Mesothelial cell of epicardium (in vitro differentiated cells): ENCODE results near the gene FEZF2. TPM values are rescaled to one million over a fixed set of nuclear protein-coding genes. Genes with fewer than 3 reads are reported as not detected.

Source experiments
- DNase-seq, 2 experiments: peaks; one replicate each; pipeline ENCODE4 v3.0.0; 2021; ENCODE audit warnings: low spot score in 2 of 2; ENCODE audit not compliant: unreplicated experiment in 2 of 2
- H3K27ac Mint-ChIP-seq: 2 replicates; pipeline ENCODE4 v1.8.0; 2021; ENCODE audit warnings: mixed read lengths
- H3K27me3 Mint-ChIP-seq: 2 replicates; pipeline ENCODE4 v1.8.0; 2021; ENCODE audit warnings: low read depth, mixed read lengths
- H3K36me3 Mint-ChIP-seq: 2 replicates; pipeline ENCODE4 v1.8.0; 2021; ENCODE audit warnings: mixed read lengths
- H3K4me1 Mint-ChIP-seq: 2 replicates; pipeline ENCODE4 v1.8.0; 2021; ENCODE audit warnings: mixed read lengths
- H3K4me3 Mint-ChIP-seq: 2 replicates; pipeline ENCODE4 v1.8.0; 2021; ENCODE audit warnings: mild to moderate bottlenecking, moderate library complexity, mixed read lengths
- H3K9me3 Mint-ChIP-seq: 2 replicates; pipeline ENCODE4 v1.8.0; 2021; ENCODE audit warnings: mixed read lengths
- CTCF ChIP-seq: fragments of 200-600 bp; sonication (generic); IDR thresholded peaks from one replicate; pipeline ENCODE4 v1.5.0; 2021; ENCODE audit warnings: antibody characterized with exemption; ENCODE audit not compliant: unreplicated experiment
- total RNA-seq: library from RNA; stranded (reverse); gene quantifications from 3 replicates; pipeline ENCODE4 v1.2.1, GENCODE V29; 2021

The FEZF2 gene
- total RNA-seq, 1 donor from 2014 or later: not detected

- no peak for TF ChIP-seq CTCF
- no peaks in the 10 kb centered on the region for H3K4me1 Mint-ChIP-seq
- DNase-seq: no peak
- peaks cover 89% of the 10 kb centered on the region for H3K27me3 Mint-ChIP-seq
- H3K27ac Mint-ChIP-seq: no peak overlapping the region
- H3K9me3 Mint-ChIP-seq: no peaks in the 10 kb centered on the region
- H3K4me3 Mint-ChIP-seq: no peak overlapping the region
- H3K36me3 Mint-ChIP-seq: no peaks in the 10 kb centered on the region
These were observed 13.9 kb upstream of the FEZF2 start for GRCh38 chr3:62387251-62387650.

- H3K4me3 Mint-ChIP-seq: no peak overlapping the region
- H3K4me1 Mint-ChIP-seq: peaks cover 3% of the 10 kb centered on the region
- no peaks in the 10 kb centered on the region for H3K9me3 Mint-ChIP-seq
- TF ChIP-seq CTCF: no peak
- H3K27ac Mint-ChIP-seq: no peak overlapping the region
- H3K36me3 Mint-ChIP-seq: no peaks in the 10 kb centered on the region
- peaks cover 98% of the 10 kb centered on the region for H3K27me3 Mint-ChIP-seq
- DNase-seq: no peak
These were observed 6.0 kb upstream of the FEZF2 start for GRCh38 chr3:62379321-62379798.

DNA sequence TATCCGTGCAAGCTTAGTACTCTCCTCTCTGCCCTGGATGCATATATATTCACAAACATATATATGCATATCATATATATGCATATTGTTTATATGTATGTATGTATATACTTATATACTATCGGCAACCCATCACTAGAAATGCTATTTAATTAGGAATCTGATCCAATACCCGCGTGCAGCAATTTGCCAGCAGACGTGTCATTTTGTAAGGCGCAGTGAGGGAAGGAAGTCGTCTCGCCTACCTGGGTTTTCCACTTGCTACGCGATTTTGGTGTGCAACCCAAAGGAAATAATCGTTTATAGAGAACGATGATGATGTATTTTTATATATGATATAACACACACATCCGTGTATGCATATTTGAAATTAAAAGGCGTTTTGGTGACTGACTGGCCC lies 5.6 kb upstream of the FEZF2 start:
- Mint-ChIP-seq H3K9me3 (no peaks in the 10 kb centered on the region), H3K27ac (no peak overlapping the region), H3K36me3 (no peaks in the 10 kb centered on the region), H3K27me3 (peaks cover 99% of the 10 kb centered on the region), H3K4me3 (no peak overlapping the region), H3K4me1 (peaks cover 7% of the 10 kb centered on the region)
- no peak for TF ChIP-seq CTCF
- no peak for DNase-seq

- DNase-seq: no peak
- Mint-ChIP-seq H3K27me3 (peaks cover 100% of the 10 kb centered on the region), H3K27ac (no peak overlapping the region), H3K36me3 (no peaks in the 10 kb centered on the region), H3K4me1 (peaks cover 7% of the 10 kb centered on the region), H3K4me3 (no peak overlapping the region), H3K9me3 (no peaks in the 10 kb centered on the region)
- no peak for TF ChIP-seq CTCF
These were observed 5.0 kb upstream of the FEZF2 start for GRCh38 chr3:62378311-62378789.

- no peak for TF ChIP-seq CTCF
- Mint-ChIP-seq H3K27ac (no peak overlapping the region), H3K9me3 (no peaks in the 10 kb centered on the region), H3K27me3 (peaks cover 100% of the 10 kb centered on the region), H3K4me1 (peaks cover 9% of the 10 kb centered on the region), H3K36me3 (no peaks in the 10 kb centered on the region), H3K4me3 (no peak overlapping the region)
- no peak for DNase-seq
These were observed 3.8 kb upstream of the FEZF2 start for GRCh38 chr3:62376906-62377877.
